Measurements from ENCODE around the gene GPC1. TPM values are rescaled to one million over a fixed set of nuclear protein-coding genes. Genes with fewer than 3 reads are reported as not detected.

Gene GPC1
- total RNA-seq, 1 donor from 2014 or later: 91.4 TPM

DNA sequence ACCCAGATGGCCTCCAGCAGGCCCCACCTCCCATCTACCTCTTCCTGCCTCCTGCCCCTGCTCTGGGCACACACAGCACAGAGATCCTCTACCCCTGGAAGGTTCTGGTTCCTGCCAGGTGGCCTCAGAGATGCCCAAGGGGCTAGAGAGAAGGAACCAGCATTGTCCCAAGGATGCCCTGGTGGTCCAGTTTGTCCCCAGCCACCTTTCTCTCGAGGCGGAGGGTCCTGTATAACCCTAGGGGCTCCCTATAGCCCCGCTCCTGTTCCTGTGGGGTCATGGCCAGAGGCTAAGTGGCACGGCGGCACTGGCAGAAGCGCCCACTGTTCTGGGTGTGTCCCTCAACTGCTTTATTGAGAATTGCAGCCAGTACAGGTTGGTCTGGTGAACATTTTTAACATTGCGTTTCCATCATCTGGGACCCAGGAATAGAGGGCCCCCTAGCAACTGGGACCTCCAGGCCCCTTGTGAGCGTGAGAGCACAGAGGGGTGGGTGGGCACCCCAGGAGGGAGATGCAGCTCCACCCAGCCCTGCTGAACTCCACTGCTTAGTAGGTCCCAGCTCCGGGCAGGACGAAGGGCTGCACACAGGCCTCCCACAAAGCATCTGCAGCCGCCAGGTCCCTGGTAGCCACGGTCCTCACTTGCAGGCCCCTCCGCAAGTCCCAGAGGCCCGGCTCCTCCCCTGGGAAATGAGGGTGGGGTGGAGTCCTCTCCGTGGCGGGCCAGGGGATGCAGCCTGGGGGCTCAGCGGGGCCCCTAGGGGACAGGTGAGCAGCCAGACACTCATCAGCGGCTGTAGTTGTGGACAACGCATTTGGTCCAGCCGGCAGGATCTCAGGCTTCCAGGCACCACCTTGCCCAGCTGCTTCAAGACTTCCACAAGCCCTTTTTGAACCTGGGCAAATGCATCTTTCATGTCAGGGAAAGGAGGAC is 33.1 kb downstream of the GPC1 start:
- peaks cover 2% of the 10 kb centered on the region for H3K4me1 Mint-ChIP-seq (ENCODE audit: low read depth)
- H3K36me3 Mint-ChIP-seq (ENCODE audit: insufficient read depth): peaks cover 1% of the 10 kb centered on the region
- H3K4me3 Mint-ChIP-seq (ENCODE audit: low read depth): no peak overlapping the region
- DNase-seq (ENCODE audit: low spot score, unreplicated experiment): peak; percentile 14
- no peak overlapping the region for H3K27ac Mint-ChIP-seq
- TF ChIP-seq, protein P1, sequence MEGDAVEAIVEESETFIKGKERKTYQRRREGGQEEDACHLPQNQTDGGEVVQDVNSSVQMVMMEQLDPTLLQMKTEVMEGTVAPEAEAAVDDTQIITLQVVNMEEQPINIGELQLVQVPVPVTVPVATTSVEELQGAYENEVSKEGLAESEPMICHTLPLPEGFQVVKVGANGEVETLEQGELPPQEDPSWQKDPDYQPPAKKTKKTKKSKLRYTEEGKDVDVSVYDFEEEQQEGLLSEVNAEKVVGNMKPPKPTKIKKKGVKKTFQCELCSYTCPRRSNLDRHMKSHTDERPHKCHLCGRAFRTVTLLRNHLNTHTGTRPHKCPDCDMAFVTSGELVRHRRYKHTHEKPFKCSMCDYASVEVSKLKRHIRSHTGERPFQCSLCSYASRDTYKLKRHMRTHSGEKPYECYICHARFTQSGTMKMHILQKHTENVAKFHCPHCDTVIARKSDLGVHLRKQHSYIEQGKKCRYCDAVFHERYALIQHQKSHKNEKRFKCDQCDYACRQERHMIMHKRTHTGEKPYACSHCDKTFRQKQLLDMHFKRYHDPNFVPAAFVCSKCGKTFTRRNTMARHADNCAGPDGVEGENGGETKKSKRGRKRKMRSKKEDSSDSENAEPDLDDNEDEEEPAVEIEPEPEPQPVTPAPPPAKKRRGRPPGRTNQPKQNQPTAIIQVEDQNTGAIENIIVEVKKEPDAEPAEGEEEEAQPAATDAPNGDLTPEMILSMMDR (IDR thresholded peaks at IDR 0.05; ENCODE audit: unreplicated experiment): no peak
- peaks cover 6% of the 10 kb centered on the region for H3K9me3 Mint-ChIP-seq (ENCODE audit: low read depth)
- H3K27me3 Mint-ChIP-seq: no peaks in the 10 kb centered on the region

DNA sequence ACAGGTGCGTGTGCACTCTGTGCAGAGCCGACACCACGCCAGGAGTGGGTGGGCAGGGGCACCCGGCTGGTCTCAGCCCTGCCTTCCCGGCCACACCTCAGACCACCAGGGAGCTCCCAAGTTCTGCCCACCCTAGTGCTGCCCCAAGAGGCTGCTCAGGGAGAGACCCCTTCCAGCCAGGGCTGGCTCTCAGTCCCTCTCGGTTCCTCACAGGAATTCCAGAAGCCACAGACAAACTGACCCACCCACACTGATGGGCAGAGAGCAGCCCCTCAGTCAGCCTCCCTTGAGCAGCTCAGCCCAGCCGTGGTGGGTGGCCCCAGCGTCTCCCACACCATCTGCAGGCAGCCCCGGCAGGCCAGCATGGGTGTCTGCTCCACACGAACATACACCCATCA is 33.8 kb downstream of the GPC1 start:
- H3K9me3 Mint-ChIP-seq (ENCODE audit: low read depth): peaks cover 8% of the 10 kb centered on the region
- TF ChIP-seq, protein P1 (IDR thresholded peaks at IDR 0.05; ENCODE audit: unreplicated experiment): peak; percentile 13
- H3K27me3 Mint-ChIP-seq: no peaks in the 10 kb centered on the region
- no peak overlapping the region for H3K4me3 Mint-ChIP-seq (ENCODE audit: low read depth)
- DNase-seq (ENCODE audit: low spot score, unreplicated experiment): peak; percentile 8
- peaks cover 2% of the 10 kb centered on the region for H3K4me1 Mint-ChIP-seq (ENCODE audit: low read depth)
- H3K27ac Mint-ChIP-seq: peak overlapping the region; percentile 63
- H3K36me3 Mint-ChIP-seq (ENCODE audit: insufficient read depth): no peaks in the 10 kb centered on the region

DNA sequence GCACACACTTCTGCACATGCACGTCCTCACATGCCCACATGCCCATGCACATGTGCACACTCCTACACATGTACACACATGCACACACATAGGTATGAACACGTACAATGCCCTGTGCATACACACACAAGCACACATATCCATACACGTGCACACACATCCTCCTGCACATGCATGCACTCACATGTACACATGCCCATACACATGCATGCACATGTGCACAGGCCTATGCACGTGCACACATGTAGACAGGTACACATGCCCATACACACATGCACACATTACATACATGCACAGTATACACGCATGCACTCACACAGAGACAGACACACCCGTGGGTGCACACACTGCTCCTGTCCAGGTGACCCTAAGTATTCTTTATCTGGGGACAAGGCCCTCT is 34.3 kb downstream of the GPC1 start:
- H3K36me3 Mint-ChIP-seq (ENCODE audit: insufficient read depth): peaks cover 1% of the 10 kb centered on the region
- peaks cover 11% of the 10 kb centered on the region for H3K9me3 Mint-ChIP-seq (ENCODE audit: low read depth)
- H3K27me3 Mint-ChIP-seq: no peaks in the 10 kb centered on the region
- H3K4me3 Mint-ChIP-seq (ENCODE audit: low read depth): no peak overlapping the region
- TF ChIP-seq, protein P1 (IDR thresholded peaks at IDR 0.05; ENCODE audit: unreplicated experiment): no peak
- peak; percentile 7 for DNase-seq (ENCODE audit: low spot score, unreplicated experiment)
- H3K4me1 Mint-ChIP-seq (ENCODE audit: low read depth): peaks cover 2% of the 10 kb centered on the region
- peak overlapping the region; percentile 73 for H3K27ac Mint-ChIP-seq

DNA sequence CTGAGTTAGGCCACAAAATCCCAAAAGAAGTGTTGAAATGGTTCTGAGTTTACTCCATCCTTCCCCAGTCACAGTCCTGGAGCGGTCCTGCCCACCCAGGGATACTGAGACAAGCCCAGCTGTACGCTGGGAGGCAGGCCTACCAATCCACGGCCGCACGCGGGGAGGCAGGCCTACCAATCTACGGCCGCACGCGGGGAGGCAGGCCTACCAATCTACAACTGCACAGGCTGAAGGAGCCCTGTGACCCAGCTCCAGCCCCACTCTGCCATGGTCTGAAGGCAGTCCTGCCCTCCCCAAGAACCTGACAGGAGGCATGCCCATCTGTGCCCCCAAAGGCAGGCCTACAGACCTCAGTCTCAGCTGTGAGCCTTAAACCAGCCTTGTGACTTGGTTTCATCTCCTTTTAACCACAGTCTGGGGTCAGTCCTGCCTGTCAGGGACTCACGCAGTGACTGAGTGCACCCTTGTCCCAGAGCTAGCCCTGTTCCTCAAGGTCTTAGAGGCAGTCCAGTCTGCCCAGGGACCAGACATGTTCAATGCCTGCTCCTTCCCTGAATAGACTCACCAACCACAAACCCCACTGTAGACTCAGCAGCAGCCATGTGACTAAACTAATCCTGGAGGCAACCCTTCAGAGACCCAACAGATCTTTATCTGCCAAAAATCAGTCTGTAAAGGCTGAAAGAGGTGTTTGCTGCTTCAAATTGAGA is 36.8 kb downstream of the GPC1 start:
- Mint-ChIP-seq H3K27ac (no peak overlapping the region), H3K9me3 (ENCODE audit: low read depth) (peaks cover 12% of the 10 kb centered on the region), H3K36me3 (ENCODE audit: insufficient read depth) (peaks cover 1% of the 10 kb centered on the region), H3K27me3 (no peaks in the 10 kb centered on the region), H3K4me1 (ENCODE audit: low read depth) (peaks cover 2% of the 10 kb centered on the region), H3K4me3 (ENCODE audit: low read depth) (no peak overlapping the region)
- TF ChIP-seq, protein P1 (IDR thresholded peaks at IDR 0.05; ENCODE audit: unreplicated experiment): no peak
- no peak for DNase-seq (ENCODE audit: low spot score, unreplicated experiment)

DNA sequence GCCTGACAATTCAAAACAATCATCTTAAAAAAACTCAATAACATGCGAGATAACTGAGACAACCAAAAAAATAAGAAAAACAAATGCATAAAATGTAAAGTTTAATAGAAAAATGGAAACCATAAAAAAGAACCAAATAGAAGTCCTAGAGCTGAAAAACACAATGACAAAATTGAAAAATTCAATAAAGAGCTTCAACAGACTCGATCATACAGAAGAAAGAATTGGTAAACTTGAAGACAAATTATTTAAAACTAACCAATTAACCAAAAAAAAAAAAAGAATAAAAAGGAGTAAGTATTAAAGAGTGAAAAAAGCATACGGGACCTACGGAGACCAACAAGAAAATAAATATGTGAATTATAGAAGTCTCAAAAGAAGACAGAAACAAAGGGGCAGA is 37.7 kb downstream of the GPC1 start:
- H3K9me3 Mint-ChIP-seq (ENCODE audit: low read depth): peaks cover 12% of the 10 kb centered on the region
- no peak overlapping the region for H3K4me3 Mint-ChIP-seq (ENCODE audit: low read depth)
- no peaks in the 10 kb centered on the region for H3K27me3 Mint-ChIP-seq
- H3K4me1 Mint-ChIP-seq (ENCODE audit: low read depth): peaks cover 2% of the 10 kb centered on the region
- TF ChIP-seq, protein P1 (IDR thresholded peaks at IDR 0.05; ENCODE audit: unreplicated experiment): no peak
- H3K27ac Mint-ChIP-seq: no peak overlapping the region
- peaks cover 1% of the 10 kb centered on the region for H3K36me3 Mint-ChIP-seq (ENCODE audit: insufficient read depth)
- DNase-seq (ENCODE audit: low spot score, unreplicated experiment): no peak
